ENCODE measurements around the gene PGM5. TPM values are rescaled to one million over a fixed set of nuclear protein-coding genes. Genes with fewer than 3 reads are reported as not detected.
"Not testable (repeated sequence)": the region's sequence is repeated elsewhere in the genome, so short reads cannot be mapped to it uniquely, and the experiment has no call there.

Gene PGM5
- total and polyA plus RNA-seq, 2 donors from 2014 or later: 16.3 to 53.1 TPM

DNA sequence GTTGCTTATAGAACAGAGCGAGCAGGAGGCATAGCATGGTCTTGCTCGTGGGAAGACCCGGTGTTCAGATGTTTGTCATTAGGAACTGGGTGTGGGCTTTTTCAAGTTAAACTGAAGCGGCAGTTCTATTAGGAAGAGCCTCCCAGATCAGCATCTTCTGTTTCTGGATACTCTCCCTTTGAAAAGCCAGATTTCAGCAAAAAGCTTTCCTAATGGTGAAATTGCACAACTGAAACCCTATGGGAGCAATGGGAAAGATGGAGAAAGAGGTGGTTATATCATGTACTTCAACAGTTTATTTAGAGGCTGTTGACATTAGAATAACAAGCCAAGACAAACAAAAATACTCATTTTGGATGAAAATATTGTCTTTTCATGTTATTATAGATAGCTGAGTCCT lies 12.4 kb upstream of the PGM5 start:
- H3K4me1 ChIP-seq (ENCODE audit: control insufficient read depth in 2 of 3, insufficient read depth in 2 of 3, low read depth in 1 of 3, low read length in 3 of 3); intact Hi-C loops (cut with DNase I); H3K9me3 ChIP-seq (ENCODE audit: control insufficient read depth in 2 of 3, insufficient read depth in 1 of 3, low read length in 3 of 3); H3K4me3 ChIP-seq (ENCODE audit: low read length in 3 of 3); H3K27me3 ChIP-seq (ENCODE audit: control insufficient read depth, insufficient read depth, low read length); FAIRE-seq; H3K9ac ChIP-seq (ENCODE audit: low read length in 3 of 3); H3K27ac ChIP-seq (ENCODE audit: low read depth in 2 of 2, low read length in 2 of 2); H3K36me3 ChIP-seq (ENCODE audit: control insufficient read depth in 2 of 3, insufficient read depth in 3 of 3, low read length in 3 of 3); DNase-seq: not testable (repeated sequence)

DNA sequence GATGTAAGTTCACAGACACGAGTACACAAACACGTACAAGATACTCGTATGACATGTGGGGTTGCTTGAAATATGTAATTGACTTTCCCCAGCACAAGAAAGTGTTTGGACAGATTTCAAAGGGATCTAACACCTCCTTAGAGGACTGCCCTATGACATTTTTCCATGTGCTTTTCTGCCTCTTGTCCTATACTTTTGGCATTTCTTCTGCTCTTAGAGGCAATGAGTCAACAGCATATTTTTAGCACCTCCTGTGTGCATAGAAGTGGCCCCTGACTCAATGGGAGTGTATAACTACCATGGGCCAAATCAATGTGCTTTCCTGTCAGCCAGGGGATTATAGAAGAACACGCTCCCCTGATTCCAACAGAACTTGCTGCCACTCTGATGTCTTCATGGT lies 4.7 kb upstream of the PGM5 start:
- H3K4me1 ChIP-seq (ENCODE audit: control insufficient read depth in 2 of 3, insufficient read depth in 2 of 3, low read depth in 1 of 3, low read length in 3 of 3); FAIRE-seq; H3K9me3 ChIP-seq (ENCODE audit: control insufficient read depth in 2 of 3, insufficient read depth in 1 of 3, low read length in 3 of 3); intact Hi-C loops (cut with DNase I); H3K27ac ChIP-seq (ENCODE audit: low read depth in 2 of 2, low read length in 2 of 2); H3K27me3 ChIP-seq (ENCODE audit: control insufficient read depth, insufficient read depth, low read length); DNase-seq; H3K9ac ChIP-seq (ENCODE audit: low read length in 3 of 3); H3K4me3 ChIP-seq (ENCODE audit: low read length in 3 of 3); H3K36me3 ChIP-seq (ENCODE audit: control insufficient read depth in 2 of 3, insufficient read depth in 3 of 3, low read length in 3 of 3): not testable (repeated sequence)

DNA sequence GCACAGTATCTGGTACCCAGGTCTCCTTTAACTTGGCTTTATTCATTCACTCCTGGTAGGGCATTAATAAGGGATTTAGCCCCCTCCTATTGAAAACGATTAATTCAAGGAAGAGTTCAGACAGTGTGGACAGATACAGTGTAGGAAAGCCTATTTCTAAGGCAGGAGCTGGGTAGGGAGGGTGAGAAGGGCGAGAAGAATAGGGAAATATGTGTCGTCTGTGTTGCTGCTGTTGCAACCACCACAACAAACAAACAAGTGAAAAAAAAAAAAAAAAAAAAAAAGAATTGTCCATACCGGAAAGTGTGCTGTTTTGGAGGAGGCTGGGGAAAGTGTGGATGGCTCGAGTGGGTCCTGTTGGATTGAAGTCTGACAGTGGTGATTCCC lies 425 bp upstream of the PGM5 start:
- H3K4me1 ChIP-seq (ENCODE audit: control insufficient read depth in 2 of 3, insufficient read depth in 2 of 3, low read depth in 1 of 3, low read length in 3 of 3); H3K36me3 ChIP-seq (ENCODE audit: control insufficient read depth in 2 of 3, insufficient read depth in 3 of 3, low read length in 3 of 3); FAIRE-seq; intact Hi-C loops (cut with DNase I); H3K9me3 ChIP-seq (ENCODE audit: control insufficient read depth in 2 of 3, insufficient read depth in 1 of 3, low read length in 3 of 3); H3K9ac ChIP-seq (ENCODE audit: low read length in 3 of 3); H3K27me3 ChIP-seq (ENCODE audit: control insufficient read depth, insufficient read depth, low read length); H3K27ac ChIP-seq (ENCODE audit: low read depth in 2 of 2, low read length in 2 of 2): not testable (repeated sequence)
- peak overlapping the region in 1 of 3 donors; percentile 16 for H3K4me3 ChIP-seq (ENCODE audit: low read length in 3 of 3)
- DNase-seq: peak in 1 of 5 donors; percentile 18

DNA sequence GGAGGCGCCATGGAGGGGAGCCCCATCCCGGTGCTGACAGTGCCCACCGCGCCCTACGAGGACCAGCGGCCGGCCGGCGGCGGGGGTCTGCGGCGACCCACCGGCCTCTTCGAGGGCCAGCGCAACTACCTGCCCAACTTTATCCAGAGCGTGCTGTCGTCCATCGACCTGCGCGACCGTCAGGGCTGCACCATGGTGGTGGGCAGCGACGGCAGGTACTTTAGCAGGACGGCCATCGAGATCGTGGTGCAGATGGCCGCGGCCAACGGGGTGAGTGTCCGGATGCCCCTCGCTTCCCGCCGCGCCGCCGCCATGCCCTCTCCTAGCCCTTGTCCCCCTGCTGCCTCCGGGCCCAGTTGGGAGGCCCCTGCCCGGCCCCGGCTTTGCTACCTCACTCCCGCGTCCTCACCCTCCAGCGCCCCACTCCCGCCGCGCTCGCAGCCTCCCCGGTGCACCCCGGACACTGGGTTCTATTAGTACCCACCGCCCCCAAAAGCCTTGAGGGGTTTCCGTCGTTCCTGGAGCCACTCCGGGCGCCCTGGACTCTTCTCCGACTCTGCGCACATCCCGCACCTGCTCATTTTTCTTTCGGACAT lies 806 bp downstream of the PGM5 start:
- intact Hi-C loops (cut with DNase I); H3K36me3 ChIP-seq (ENCODE audit: control insufficient read depth in 2 of 3, insufficient read depth in 3 of 3, low read length in 3 of 3); H3K27ac ChIP-seq (ENCODE audit: low read depth in 2 of 2, low read length in 2 of 2); H3K9ac ChIP-seq (ENCODE audit: low read length in 3 of 3); H3K4me1 ChIP-seq (ENCODE audit: control insufficient read depth in 2 of 3, insufficient read depth in 2 of 3, low read depth in 1 of 3, low read length in 3 of 3); FAIRE-seq; H3K9me3 ChIP-seq (ENCODE audit: control insufficient read depth in 2 of 3, insufficient read depth in 1 of 3, low read length in 3 of 3); H3K27me3 ChIP-seq (ENCODE audit: control insufficient read depth, insufficient read depth, low read length): not testable (repeated sequence)
- DNase-seq: peak in 3 of 5 donors; percentile 13 to 77 (median 41)
- peak overlapping the region in 1 of 3 donors; percentile 52 for H3K4me3 ChIP-seq (ENCODE audit: low read length in 3 of 3)

DNA sequence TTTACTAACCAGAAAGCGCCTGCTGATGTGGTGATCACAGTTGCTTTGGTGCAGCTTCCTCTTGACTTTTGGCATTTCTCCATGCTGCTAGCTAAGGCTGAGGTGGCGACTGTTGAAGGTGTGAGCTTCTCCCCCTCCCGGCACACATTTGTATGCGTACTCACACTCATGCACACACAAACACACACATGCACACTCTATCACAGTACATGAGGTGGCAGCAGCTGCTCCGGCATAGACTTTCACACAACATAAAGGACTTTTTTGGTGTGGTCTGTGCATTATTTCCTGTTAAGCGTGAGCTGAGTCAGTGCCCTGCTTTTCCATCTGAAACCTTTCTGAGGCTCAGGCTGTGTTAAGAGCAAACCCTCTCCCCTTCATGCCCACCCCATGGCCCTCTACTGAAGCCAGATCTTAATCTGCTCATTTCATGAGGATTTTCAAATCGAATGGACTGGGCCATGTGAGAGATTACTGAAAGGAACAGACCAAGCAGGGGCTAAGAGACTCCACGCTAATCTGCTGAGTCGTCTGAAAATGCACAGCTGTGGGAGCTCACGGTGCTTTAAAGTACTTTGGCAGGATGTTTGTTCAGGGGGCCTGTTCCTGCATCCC lies 10.6 kb downstream of the PGM5 start:
- H3K27ac ChIP-seq (ENCODE audit: low read depth in 2 of 2, low read length in 2 of 2); intact Hi-C loops (cut with DNase I); H3K4me1 ChIP-seq (ENCODE audit: control insufficient read depth in 2 of 3, insufficient read depth in 2 of 3, low read depth in 1 of 3, low read length in 3 of 3); FAIRE-seq; H3K9me3 ChIP-seq (ENCODE audit: control insufficient read depth in 2 of 3, insufficient read depth in 1 of 3, low read length in 3 of 3); H3K36me3 ChIP-seq (ENCODE audit: control insufficient read depth in 2 of 3, insufficient read depth in 3 of 3, low read length in 3 of 3); H3K9ac ChIP-seq (ENCODE audit: low read length in 3 of 3); H3K27me3 ChIP-seq (ENCODE audit: control insufficient read depth, insufficient read depth, low read length); H3K4me3 ChIP-seq (ENCODE audit: low read length in 3 of 3): not testable (repeated sequence)
- peak in 3 of 5 donors; percentile 24 to 75 (median 50) for DNase-seq

DNA sequence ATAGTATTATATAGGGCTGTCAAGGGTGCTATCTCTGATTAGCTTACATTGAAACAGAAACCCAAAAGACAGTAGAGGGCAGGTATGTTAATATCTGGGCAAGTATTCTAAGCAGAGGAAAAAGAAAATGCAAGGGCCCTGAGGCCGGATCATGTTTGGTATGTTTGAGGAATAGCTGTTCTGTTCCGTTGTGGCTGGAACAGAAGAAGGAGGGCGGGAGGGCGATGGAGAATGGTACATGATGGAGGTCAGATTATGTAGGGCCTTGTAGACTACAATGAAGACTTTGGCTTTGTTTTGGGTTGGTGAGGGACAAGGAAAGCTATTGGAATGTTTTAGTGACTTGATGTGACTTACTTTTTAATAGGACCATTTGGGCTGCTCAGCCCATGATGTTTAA lies 19.4 kb downstream of the PGM5 start:
- FAIRE-seq; intact Hi-C loops (cut with DNase I): not testable (repeated sequence)

DNA sequence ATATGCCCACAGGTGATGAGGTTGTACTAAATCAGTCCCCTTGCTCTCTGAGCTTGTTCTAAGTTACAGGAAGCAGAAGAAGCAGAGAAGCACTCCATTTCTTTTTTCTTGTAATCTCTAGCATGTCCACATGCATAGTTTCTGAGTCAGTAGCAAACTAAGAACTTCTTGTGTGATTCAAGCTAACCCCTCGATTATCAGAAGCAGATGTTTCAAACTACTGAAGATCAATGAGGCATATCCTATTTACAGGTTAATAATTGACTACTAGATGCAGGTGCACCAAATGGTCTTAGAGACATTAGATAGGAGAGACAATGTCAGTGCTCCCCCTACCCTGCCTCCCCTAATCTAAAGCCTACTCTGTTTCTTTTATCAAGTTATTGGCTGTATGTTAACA lies 21.3 kb downstream of the PGM5 start:
- H3K36me3 ChIP-seq (ENCODE audit: control insufficient read depth in 2 of 3, insufficient read depth in 3 of 3, low read length in 3 of 3): not testable (repeated sequence)

More for the DNA sequence above, 19.4 kb downstream of the PGM5 start:
- H3K36me3 ChIP-seq (ENCODE audit: control insufficient read depth in 2 of 3, insufficient read depth in 3 of 3, low read length in 3 of 3); H3K27ac ChIP-seq (ENCODE audit: low read depth in 2 of 2, low read length in 2 of 2); H3K4me1 ChIP-seq (ENCODE audit: control insufficient read depth in 2 of 3, insufficient read depth in 2 of 3, low read depth in 1 of 3, low read length in 3 of 3); H3K4me3 ChIP-seq (ENCODE audit: low read length in 3 of 3); DNase-seq; H3K9ac ChIP-seq (ENCODE audit: low read length in 3 of 3); H3K27me3 ChIP-seq (ENCODE audit: control insufficient read depth, insufficient read depth, low read length); H3K9me3 ChIP-seq (ENCODE audit: control insufficient read depth in 2 of 3, insufficient read depth in 1 of 3, low read length in 3 of 3): not testable (repeated sequence)

DNA sequence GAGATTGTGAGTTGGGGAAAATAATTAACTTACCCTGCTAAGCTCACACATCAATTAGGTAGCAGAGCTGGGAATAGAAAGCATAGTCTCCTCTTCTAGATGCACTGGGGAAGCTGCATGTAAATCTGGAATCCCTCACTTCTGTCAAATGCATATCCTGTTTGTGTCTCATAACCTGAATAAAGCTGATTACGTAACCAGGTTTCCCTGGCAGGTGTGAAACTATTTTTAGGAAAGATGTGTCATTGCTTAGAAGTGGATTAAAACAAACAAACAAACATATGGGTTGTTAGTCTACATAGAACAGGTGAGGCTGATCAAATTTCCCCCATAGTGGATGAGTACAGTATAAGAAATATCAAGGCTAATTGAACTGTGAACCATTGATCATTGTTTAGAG lies 27.5 kb downstream of the PGM5 start:
- H3K4me3 ChIP-seq (ENCODE audit: low read length in 3 of 3); H3K9ac ChIP-seq (ENCODE audit: low read length in 3 of 3); H3K27ac ChIP-seq (ENCODE audit: low read depth in 2 of 2, low read length in 2 of 2); H3K9me3 ChIP-seq (ENCODE audit: control insufficient read depth in 2 of 3, insufficient read depth in 1 of 3, low read length in 3 of 3); intact Hi-C loops (cut with DNase I); H3K4me1 ChIP-seq (ENCODE audit: control insufficient read depth in 2 of 3, insufficient read depth in 2 of 3, low read depth in 1 of 3, low read length in 3 of 3); H3K27me3 ChIP-seq (ENCODE audit: control insufficient read depth, insufficient read depth, low read length); FAIRE-seq; DNase-seq; H3K36me3 ChIP-seq (ENCODE audit: control insufficient read depth in 2 of 3, insufficient read depth in 3 of 3, low read length in 3 of 3): not testable (repeated sequence)

More for the DNA sequence above, 21.3 kb downstream of the PGM5 start:
- H3K4me3 ChIP-seq (ENCODE audit: low read length in 3 of 3); intact Hi-C loops (cut with DNase I); H3K9me3 ChIP-seq (ENCODE audit: control insufficient read depth in 2 of 3, insufficient read depth in 1 of 3, low read length in 3 of 3); H3K9ac ChIP-seq (ENCODE audit: low read length in 3 of 3); FAIRE-seq; H3K27ac ChIP-seq (ENCODE audit: low read depth in 2 of 2, low read length in 2 of 2); H3K4me1 ChIP-seq (ENCODE audit: control insufficient read depth in 2 of 3, insufficient read depth in 2 of 3, low read depth in 1 of 3, low read length in 3 of 3); H3K27me3 ChIP-seq (ENCODE audit: control insufficient read depth, insufficient read depth, low read length): not testable (repeated sequence)
- peak in 2 of 5 donors; percentile 14 to 45 for DNase-seq

All from kidney (tissue), 11 donors.